ENCODE results near the gene SNX2. TPM values are rescaled to one million over a fixed set of nuclear protein-coding genes. Genes with fewer than 3 reads are reported as not detected.
A peak's percentile ranks its signal among the peaks of the same experiment; 100 is the strongest.
"Not testable (repeated sequence)": the region's sequence is repeated elsewhere in the genome, so short reads cannot be mapped to it uniquely, and the experiment has no call there.

The SNX2 gene
- total RNA-seq, 1 experiment from 2014 or later: 75.1 TPM

DNA sequence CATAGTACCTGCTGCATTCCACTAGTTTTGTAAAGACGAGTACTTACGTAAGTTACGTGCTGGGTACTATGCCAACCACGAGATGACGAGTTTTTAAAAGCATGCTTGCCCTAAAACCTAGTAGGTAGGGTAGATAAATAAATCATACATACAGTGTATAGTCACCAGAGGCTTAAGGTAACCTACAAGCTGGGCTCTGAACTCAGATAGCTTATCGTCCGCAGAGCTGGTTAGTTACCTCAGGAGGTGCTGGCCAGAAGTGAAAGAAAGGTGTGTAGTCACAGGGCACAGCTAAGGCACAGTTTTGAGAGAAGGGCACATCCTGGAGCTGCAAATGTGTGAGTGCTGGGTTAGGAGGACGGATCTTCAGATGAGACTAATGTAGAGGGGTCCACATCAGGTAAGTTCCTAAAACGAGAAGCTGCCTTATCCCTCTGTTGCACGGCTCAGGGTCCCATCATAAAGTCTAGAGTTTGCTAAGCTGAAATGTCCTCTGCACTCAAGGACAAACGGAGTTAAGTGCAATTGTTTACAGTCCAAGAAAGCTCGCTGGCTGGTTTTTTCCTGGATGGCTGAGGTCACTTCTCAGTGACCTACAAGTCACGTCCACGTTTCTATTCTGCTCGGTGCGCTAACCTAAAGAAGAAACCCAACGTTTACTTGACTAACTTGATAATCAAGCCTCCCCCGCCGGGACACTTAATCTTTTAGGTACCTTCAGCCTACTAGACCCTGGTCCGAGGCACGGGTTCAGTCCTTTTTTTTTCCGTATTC lies 69.4 kb downstream of the SNX2 start:
- DNase-seq (ENCODE audit: low spot score): no peak

DNA sequence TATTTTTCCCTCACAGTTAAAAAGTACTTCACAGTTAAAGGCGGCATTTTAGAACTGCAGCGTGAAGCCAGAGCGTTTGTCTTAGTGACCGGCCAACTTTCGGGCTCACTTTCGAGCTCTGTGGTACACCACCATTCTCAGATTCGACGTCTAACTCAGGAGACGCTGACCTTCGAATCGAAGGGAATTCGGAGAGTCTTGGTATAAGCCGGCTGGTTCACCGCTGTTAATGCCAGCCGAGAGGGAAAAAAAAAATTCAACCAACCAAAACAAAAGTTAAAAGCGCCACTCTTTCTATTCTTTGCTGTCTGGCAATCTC lies 70.0 kb downstream of the SNX2 start:
- no peak for DNase-seq (ENCODE audit: low spot score)

DNA sequence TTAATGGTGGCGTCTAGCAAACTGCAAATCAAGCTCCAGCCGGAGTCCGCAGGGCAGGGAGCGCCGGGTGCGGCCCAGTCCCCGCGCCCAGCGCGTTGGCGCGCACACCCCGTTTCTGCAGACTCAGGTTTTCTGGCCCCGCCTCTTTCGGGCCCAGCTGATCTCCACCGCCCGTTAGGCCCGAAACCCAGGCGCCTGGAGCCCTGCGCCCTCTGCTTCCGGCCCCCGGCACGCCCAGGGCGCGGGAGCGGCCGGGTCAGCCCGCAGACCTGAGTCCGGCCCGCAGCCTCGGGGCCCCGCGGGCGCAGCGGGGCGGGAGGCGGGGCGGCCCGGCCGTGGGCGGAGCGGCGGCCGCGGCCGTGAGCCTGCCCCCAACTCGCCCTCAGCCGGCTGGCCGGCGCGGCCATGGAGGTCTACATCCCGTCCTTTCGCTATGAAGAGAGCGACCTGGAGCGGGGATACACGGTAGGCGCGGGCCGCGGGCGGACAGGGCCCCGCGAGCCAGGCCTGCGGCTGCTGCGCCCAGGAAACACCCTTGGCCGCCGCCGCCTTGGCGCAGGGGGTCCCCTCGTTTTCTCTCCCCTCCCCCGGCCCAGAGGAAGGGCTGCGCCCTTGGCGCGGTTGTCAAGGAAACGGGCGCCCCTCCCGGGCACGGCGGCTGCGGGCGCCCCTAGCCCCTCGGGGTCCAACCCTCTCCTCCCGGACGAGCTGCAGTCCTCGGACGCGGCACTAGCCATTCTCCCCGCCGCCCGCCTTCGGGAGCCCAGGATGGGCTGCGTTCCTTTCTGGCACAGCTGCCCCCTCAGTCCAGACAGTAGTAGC lies 70.6 kb downstream of the SNX2 start, which contains the start of gene SNX24:
Gene SNX24, plus strand, starts transcription at position 385 of the 822 bp plus-strand sequence. Its CDS starts 21 bp downstream, at position 406.
- DNase-seq (ENCODE audit: low spot score): peak; percentile 60

DNA sequence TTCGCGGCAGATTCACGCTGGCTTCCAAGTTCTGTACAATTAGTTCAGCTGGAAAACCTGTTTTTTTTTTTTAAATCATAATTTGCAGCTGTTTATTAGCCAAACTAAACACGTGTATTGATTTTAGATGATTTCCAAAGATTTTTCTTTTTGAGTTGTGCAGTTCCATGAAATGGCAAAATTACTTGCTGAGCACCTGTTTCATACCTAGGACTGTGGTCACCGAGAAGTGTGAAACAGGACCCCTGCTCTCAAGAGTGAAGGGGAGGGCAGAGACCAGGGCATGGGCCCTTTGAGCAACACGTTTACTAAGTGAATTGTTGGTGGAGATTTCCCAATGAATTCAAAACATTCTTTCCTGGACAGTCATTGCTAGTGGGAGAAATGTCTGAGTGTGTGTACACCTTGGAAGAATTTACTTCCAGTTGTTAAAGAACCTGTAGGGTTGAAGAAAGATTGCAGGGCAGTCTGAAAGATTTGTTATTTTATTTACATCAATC lies 71.2 kb downstream of the SNX2 start:
- DNase-seq (ENCODE audit: low spot score): peak; percentile 21

DNA sequence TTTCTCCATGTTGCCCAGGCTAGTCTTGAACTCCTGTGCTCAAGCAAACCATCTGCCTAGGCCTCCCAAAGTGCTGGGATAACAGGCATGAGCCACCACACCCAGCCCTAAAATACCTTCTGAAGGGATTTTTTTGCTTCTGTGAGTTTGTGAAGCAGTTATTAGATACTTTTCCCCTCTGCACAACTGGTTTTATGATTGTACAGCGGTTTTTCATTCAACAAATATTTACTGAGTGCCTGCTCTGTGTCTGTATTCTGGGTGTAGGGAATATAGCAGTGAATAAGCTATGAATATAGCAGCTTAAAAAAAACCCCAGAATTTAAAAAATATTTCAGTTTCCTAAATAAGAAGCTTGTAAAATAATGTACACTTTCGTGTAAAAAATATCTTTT lies 72.8 kb downstream of the SNX2 start:
- no peak for DNase-seq (ENCODE audit: low spot score)

DNA sequence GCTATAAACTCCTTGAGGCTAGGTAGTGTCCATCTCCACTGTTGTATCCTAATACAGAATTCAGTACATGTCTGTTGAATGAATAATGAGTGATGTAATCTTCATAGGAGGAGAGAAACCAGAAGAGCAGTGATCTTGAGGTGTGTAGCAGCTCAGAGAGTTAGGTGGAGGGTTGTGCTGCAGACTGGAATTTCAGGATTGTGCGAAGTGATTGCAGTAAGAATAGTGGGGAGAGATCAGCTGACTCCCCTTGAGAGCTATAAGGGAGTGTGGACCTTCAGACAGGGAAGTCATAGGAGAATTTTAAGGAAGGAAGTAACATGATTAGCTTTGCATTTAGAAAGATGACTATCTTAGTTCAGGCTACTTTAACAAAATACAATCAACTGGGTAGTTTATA lies 74.9 kb downstream of the SNX2 start:
- DNase-seq (ENCODE audit: low spot score): no peak

DNA sequence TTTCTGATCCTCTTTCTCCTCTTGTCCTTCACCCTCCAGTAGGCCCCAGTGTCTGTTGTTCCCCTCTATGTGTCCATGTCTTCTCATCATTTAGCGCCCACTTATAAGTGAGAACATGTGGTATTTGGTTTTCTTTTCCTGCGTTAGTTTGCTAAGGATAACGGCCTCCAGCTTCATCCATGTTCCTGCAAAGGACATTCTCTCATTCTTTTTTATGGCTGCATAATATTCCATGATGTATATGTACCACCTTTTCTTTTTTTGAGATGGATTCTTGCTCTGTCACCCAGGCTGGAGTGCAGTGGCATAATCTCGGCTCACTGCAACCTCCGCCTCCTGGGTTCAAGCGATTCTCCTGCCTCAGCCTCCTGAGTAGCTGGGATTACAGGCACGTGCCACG lies 82.7 kb downstream of the SNX2 start:
- not testable (repeated sequence) for DNase-seq (ENCODE audit: low spot score)

DNA sequence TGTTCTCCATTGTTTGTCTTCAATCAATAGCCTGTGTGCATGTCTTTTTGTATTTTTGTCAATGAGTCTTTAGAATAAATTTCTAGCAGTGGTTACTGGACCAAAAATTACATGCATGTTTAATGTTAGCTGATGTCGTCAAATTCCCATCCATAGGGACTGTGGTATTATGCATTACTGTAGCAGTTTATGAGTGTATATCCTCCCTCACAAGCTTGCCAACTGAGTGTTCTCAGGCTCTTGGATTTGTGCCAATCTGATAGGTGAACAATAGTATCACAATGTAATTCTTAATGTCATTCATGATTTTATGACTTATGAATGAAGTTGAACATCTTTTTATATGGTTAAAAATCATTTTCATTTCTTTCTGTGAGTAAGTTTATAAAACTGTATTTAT lies 83.6 kb downstream of the SNX2 start:
- DNase-seq (ENCODE audit: low spot score): no peak

DNA sequence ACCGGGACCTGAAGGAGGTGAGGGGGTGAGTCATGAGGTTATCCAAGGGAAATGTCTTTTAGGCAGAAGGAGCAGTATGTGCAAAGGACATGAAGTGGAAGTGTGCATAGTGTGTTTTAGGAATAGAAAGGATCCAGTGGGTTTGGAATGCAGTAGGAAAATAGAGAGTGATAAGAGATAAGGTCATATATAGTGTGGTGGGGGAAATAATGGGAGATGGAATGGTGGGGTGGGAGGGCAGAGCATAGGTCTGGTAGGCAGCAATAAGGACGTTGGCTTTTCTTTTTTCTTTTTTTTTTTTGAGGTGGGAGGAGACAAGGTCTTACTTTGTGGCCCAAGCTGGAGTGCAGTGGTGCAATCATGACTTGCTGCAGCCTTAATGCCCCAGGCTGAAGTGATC lies 88.4 kb downstream of the SNX2 start:
- DNase-seq (ENCODE audit: low spot score): no peak

DNA sequence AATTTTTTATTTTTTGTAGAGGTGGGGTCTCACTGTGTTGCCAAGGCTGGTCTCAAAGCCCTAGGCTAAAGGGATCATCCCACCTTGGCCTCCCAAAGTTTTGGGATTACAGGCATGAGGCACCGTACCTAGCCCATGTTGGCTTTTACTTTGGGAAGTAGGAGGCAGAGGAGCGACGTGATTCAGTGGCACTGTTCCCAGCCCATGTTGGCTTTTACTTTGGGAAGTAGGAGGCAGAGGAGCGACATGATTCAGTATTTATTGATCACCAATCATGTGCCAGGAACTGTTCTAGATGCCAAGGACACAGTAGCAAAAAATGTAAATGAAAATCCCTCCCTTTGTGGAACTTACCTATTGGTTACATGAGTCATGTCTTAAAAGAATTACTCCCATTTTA lies 88.8 kb downstream of the SNX2 start:
- no peak for DNase-seq (ENCODE audit: low spot score)

DNA sequence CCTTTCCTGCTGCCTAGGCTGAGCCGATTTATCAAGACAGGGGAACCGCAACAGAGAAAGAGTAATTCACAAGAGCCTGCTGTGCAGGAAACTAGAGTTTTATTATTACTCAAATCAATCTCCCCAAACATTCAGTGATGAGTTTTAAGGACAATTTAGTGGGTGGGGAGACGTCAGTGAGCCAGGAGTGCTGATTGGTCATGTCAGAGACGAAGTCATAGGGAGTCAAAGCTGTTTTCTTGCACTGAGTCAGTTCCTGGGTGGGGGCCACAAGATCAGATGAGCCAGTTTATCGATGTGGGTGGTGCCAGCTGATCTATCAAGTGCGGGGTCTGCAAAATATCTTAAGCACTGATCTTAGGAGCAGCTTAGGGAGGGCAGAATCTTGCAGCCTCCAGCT lies 89.5 kb downstream of the SNX2 start:
- no peak for DNase-seq (ENCODE audit: low spot score)

DNA sequence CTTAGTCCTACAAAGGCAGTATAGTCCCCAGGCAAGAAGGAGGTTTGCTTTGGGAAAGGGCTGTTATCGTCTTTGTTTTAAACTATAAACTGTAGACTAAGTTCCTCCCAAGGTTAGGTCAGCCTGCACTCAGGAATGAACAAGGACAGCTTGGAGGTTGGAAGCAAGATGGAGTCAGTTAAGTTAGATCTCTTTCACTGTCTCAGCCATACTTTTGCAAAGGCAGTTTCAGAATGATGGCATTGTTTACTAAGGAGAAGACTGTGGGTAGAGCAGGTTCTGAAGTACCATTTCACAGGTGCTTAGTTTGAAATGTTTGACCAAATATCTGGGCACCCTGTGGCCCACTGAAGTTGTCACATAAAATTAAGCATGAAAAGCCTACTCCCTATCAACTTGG lies 90.0 kb downstream of the SNX2 start:
- DNase-seq (ENCODE audit: low spot score): no peak

DNA sequence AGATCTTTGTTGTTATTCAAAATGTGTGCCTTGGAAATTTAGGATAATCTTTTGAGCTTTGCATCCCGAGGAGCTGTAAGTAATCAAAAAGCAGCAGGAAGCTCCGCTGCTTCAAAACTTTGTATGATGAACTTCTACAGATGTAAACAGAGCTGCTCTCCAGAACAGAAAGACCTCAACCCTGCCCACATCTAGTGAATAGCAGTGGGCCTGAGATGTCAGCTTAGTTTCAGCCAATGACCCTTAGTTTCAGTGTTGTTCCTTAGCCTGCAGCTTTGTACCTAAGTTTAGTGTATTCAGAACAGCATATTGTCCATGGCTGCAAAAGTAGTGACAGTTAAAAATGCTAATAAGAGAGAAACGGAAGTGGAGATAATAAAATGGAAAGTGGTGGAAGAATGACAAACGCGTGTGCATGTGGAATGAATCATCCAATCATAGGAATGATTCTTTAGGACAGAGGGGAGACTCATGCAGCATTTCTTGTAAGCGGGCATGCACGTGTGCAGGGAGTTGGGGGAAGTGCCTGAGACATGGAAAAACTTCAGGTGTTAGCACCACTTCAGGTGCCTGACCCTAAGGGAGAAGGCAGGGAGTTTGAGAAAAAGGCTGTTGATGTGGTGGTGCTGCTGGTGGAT lies 95.5 kb downstream of the SNX2 start:
- DNase-seq (ENCODE audit: low spot score): no peak

DNA sequence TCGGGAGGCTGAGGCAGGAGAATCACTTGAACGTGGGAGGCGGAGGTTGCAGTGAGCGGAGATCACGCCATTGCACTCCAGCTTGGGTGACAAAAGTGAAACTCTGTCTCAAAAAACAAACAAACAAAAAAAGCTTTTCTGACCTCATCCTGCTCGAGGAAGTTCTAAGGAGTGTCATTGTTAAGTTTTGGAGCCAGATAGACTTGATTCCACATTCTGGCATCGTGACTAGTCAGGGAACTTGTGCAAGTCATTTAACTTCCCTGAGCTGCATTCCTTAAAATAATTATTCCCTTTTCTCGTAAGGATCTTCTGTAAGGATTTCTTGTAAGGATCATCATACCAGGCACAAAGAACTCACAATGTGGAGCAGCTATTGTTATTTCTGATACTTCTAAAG lies 96.8 kb downstream of the SNX2 start:
- DNase-seq (ENCODE audit: low spot score): peak; percentile 26

DNA sequence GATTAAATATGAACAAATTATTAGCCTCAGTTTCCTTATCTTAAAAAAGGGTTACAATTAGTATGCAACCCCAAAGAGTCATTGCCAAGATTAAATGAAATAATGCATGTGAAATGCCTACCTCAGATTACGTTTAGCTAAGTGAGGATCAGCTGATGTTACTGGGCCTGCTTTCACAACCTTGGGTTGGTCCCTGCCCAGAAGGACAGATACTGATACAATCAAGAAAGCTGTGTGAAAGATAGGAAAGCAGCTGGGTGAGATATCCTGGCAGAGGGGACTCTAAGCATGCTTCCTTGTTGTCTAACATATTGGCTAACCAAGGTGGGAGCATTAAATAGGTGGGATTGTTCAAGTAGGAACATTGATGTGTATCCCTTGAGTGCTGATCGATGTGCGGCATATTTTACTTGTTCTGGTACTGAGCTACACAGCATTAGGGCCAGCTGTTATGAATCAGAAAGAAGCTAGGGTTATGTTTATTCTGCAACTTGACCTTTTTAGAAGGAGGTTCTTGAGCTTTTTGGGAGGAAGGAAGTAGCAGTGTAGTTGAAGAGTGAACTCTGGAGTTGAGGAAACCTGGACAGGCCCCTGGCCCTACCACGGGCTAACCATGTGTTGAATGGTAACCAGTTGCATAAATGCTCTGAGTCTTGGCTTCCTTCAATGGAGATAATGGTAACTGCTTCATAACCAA lies 99.4 kb downstream of the SNX2 start:
- DNase-seq (ENCODE audit: low spot score): no peak

DNA sequence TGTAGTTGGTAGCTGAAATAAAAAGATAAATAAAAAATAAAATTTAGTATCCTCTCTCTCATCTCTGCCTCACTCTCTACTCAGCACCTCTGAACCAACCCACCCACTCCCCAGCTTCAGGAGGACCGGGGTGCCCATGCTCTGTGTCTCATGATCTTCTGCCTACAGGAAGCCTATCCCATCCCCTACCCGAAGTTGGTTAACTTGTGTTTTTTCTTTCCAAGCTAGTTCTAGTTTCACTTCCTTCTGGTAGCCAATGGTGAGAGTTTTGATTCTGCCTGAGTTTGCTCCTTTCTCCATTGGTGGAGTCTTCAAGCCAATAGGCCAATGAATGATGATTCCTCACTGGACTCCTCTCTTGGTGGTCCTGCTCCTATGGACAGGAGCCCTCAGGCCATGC lies 102.6 kb downstream of the SNX2 start:
- no peak for DNase-seq (ENCODE audit: low spot score)

DNA sequence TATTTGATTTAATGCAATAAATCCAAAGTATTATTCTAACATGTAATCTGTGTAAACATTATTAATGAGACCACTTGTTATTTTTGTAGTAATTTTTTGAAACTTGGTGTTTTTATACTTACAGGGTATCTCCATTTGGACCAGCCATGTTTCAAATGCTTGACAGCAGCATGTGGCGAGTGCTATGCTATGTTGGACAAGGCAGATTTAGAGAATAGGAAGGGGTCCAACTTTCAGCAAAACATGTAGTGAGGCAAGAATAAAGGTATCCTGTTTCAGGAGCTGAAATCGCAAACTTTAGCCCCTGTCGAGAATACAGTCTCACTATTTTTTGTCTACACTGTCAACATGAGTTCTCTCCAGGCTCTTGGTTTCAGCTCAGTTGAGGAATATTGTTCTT lies 104.2 kb downstream of the SNX2 start:
- no peak for DNase-seq (ENCODE audit: low spot score)

Other genes starting within 250 kb of the SNX2 start
- 26.7 and 40.5 TPM in 2 replicates for gene SNX24, start 70.5 kb downstream of the SNX2 start, total RNA-seq (2014; rRNA removed; shearing (Covaris generic))